Memory B cell (primary cell): ENCODE data around the gene ACOT4.
"Not testable (repeated sequence)": the region's sequence is repeated elsewhere in the genome, so short reads cannot be mapped to it uniquely, and the experiment has no call there.

Source experiments
- ATAC-seq: fragments of 150-1000 bp; cut with Tn5 transposase; 2 replicates; pipeline ENCODE4 v1.10.0; 2021; ENCODE audit warnings: low read depth, mild to moderate bottlenecking, moderate library complexity
- DNase-seq, 2 donors: peaks; one replicate each; pipeline ENCODE4 v3.0.0; 2022; ENCODE audit warnings: low spot score in 2 of 2
- H3K27ac Mint-ChIP-seq: one replicate; pipeline ENCODE4 v1.8.0; 2022; ENCODE audit warnings: mild to moderate bottlenecking, moderate library complexity, mixed read lengths
- H3K27me3 Mint-ChIP-seq: one replicate; pipeline ENCODE4 v1.8.0; 2022; ENCODE audit warnings: mixed read lengths
- H3K36me3 Mint-ChIP-seq: one replicate; pipeline ENCODE4 v1.8.0; 2022; ENCODE audit warnings: mild to moderate bottlenecking, mixed read lengths
- H3K4me1 Mint-ChIP-seq: one replicate; pipeline ENCODE4 v1.8.0; 2022; ENCODE audit warnings: mixed read lengths
- H3K4me3 Mint-ChIP-seq: one replicate; pipeline ENCODE4 v1.8.0; 2022; ENCODE audit warnings: mild to moderate bottlenecking, moderate library complexity, mixed read lengths
- H3K9me3 Mint-ChIP-seq: one replicate; pipeline ENCODE4 v1.8.0; 2022; ENCODE audit warnings: mixed read lengths

The ACOT4 gene

GRCh38 chr14:73633116-73634010 lies 41.7 kb downstream of the ACOT4 start:
- no peaks in the 10 kb centered on the region for H3K27me3 Mint-ChIP-seq
- H3K4me1 Mint-ChIP-seq, result peaks cover 3% of the 10 kb centered on the region
- no peaks in the 10 kb centered on the region for H3K9me3 Mint-ChIP-seq
- peak; percentile 82 for ATAC-seq
- peak overlapping the region; percentile 67 for H3K27ac Mint-ChIP-seq
- peak overlapping the region; percentile 80 for H3K4me3 Mint-ChIP-seq
- DNase-seq, result peak; percentile 58
- H3K36me3 Mint-ChIP-seq, result no peaks in the 10 kb centered on the region

GRCh38 chr14:73634011-73634833 lies 42.5 kb downstream of the ACOT4 start:
- H3K36me3 Mint-ChIP-seq, result no peaks in the 10 kb centered on the region

GRCh38 chr14:73636355-73636754 lies 44.7 kb downstream of the ACOT4 start:
- not testable (repeated sequence) for H3K4me1 Mint-ChIP-seq, H3K27me3 Mint-ChIP-seq, H3K9me3 Mint-ChIP-seq, ATAC-seq, DNase-seq, H3K4me3 Mint-ChIP-seq, H3K27ac Mint-ChIP-seq, H3K36me3 Mint-ChIP-seq

More at GRCh38 chr14:73634011-73634833, 42.5 kb downstream of the ACOT4 start:
- Mint-ChIP-seq H3K27me3 (no peaks in the 10 kb centered on the region), H3K27ac (peak overlapping the region; percentile 67), H3K4me3 (peak overlapping the region; percentile 80), H3K9me3 (no peaks in the 10 kb centered on the region), H3K4me1 (peaks cover 3% of the 10 kb centered on the region)
- no peak for ATAC-seq
- no peak for DNase-seq

GRCh38 chr14:73637830-73638229 lies 46.2 kb downstream of the ACOT4 start:
- no peaks in the 10 kb centered on the region for H3K36me3 Mint-ChIP-seq
- H3K9me3 Mint-ChIP-seq, result no peaks in the 10 kb centered on the region
- H3K4me3 Mint-ChIP-seq, result no peak overlapping the region
- no peak for DNase-seq
- no peaks in the 10 kb centered on the region for H3K27me3 Mint-ChIP-seq
- no peak for ATAC-seq
- no peak overlapping the region for H3K27ac Mint-ChIP-seq
- peaks cover 3% of the 10 kb centered on the region for H3K4me1 Mint-ChIP-seq

- no peaks in the 10 kb centered on the region for H3K36me3 Mint-ChIP-seq
- peaks cover 11% of the 10 kb centered on the region for H3K4me1 Mint-ChIP-seq
- ATAC-seq (peak; percentile 29), DNase-seq (no peak)
- no peaks in the 10 kb centered on the region for H3K9me3 Mint-ChIP-seq
- H3K27me3 Mint-ChIP-seq, result no peaks in the 10 kb centered on the region
- no peak overlapping the region for H3K27ac Mint-ChIP-seq
- H3K4me3 Mint-ChIP-seq, result no peak overlapping the region
These were observed 49.2 kb downstream of the ACOT4 start for GRCh38 chr14:73640796-73641365.

- DNase-seq (peak; percentile 83 to 84), ATAC-seq (peak; percentile 98)
- H3K9me3 Mint-ChIP-seq, result no peaks in the 10 kb centered on the region
- no peaks in the 10 kb centered on the region for H3K36me3 Mint-ChIP-seq
- peaks cover 11% of the 10 kb centered on the region for H3K4me1 Mint-ChIP-seq
- H3K27ac Mint-ChIP-seq, result peak within 1 kb of the TSS; percentile 95
- H3K27me3 Mint-ChIP-seq, result no peaks in the 10 kb centered on the region
- peak within 1 kb of the TSS; percentile 92 for H3K4me3 Mint-ChIP-seq
These were observed 53.0 kb downstream of the ACOT4 start, which contains the start of gene DNAL1 for GRCh38 chr14:73644531-73645247. DNAL1 (plus strand) TSS chr14:73644986; CDS start chr14:73645040, 54 bp downstream.

- peaks cover 11% of the 10 kb centered on the region for H3K4me1 Mint-ChIP-seq
- no peak for DNase-seq
- no peaks in the 10 kb centered on the region for H3K27me3 Mint-ChIP-seq
- H3K4me3 Mint-ChIP-seq, result peak overlapping the region; percentile 92
- ATAC-seq, result no peak
- no peaks in the 10 kb centered on the region for H3K9me3 Mint-ChIP-seq
- peak overlapping the region; percentile 95 for H3K27ac Mint-ChIP-seq
- H3K36me3 Mint-ChIP-seq, result no peaks in the 10 kb centered on the region
These were observed 53.6 kb downstream of the ACOT4 start for GRCh38 chr14:73645248-73645610.
